Gastrocnemius medialis (tissue), 4 donors: Measurements from ENCODE around the gene GALC.

Source experiments
- POLR2A ChIP-seq, 2 donors: fragments of 450-650 bp; IDR thresholded peaks; one replicate each; pipeline ENCODE4 v1.6.1; 2017; ENCODE audit warnings: antibody characterized with exemption in 2 of 2, mild to moderate bottlenecking in 2 of 2, moderate library complexity in 2 of 2
- TF ChIP-seq, protein P1 (sequence below), 5 experiments: fragments of 450-650 bp in 3 of 5; fragments of 200-600 bp in 2 of 5; sonication (generic) in 2 of 5; IDR thresholded peaks in 4 of 5; conservative IDR thresholded peaks in 1 of 5; 1 replicate in 4 of 5; 2 replicates in 1 of 5; pipeline ENCODE4 v1.5.1; 2016 to 2019; ENCODE audit warnings: antibody characterized with exemption in 5 of 5, mild to moderate bottlenecking in 3 of 5, moderate library complexity in 3 of 5

DNA sequence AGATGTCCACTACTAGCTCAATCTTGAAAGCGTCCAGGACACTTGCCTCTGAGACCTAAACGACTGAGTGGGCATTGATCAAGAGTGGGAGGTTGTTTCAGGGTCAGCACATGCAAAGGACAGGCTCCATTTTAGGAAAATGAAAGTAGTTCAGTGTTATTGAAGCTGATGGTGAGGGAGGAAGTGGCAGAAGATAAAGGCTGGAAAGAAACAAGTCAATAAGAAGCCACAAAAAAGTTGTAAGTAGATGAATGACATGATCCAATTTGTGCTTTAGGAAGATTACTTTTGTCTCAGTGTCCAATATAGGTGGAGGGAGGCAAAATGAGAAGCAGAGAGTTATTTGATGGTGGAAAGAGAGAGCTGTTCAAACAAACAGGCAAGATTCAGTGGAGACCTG lies 33.9 kb upstream of the GALC start:
- TF ChIP-seq, protein P1, sequence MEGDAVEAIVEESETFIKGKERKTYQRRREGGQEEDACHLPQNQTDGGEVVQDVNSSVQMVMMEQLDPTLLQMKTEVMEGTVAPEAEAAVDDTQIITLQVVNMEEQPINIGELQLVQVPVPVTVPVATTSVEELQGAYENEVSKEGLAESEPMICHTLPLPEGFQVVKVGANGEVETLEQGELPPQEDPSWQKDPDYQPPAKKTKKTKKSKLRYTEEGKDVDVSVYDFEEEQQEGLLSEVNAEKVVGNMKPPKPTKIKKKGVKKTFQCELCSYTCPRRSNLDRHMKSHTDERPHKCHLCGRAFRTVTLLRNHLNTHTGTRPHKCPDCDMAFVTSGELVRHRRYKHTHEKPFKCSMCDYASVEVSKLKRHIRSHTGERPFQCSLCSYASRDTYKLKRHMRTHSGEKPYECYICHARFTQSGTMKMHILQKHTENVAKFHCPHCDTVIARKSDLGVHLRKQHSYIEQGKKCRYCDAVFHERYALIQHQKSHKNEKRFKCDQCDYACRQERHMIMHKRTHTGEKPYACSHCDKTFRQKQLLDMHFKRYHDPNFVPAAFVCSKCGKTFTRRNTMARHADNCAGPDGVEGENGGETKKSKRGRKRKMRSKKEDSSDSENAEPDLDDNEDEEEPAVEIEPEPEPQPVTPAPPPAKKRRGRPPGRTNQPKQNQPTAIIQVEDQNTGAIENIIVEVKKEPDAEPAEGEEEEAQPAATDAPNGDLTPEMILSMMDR (IDR thresholded peaks at IDR 0.05 in 4 of 5, conservative IDR thresholded peaks at IDR 0.05 in 1 of 5): no peak
- TF ChIP-seq POLR2A (IDR thresholded peaks at IDR 0.05): no peak
